ENCODE data around the gene ADA. TPM values are rescaled to one million over a fixed set of nuclear protein-coding genes. Genes with fewer than 3 reads are reported as not detected.

Gene ADA
- polyA plus RNA-seq, 1 donor (not counting 4 experiments of a cell fraction or from before 2014, with no cell fraction given) = 21.4 TPM

DNA sequence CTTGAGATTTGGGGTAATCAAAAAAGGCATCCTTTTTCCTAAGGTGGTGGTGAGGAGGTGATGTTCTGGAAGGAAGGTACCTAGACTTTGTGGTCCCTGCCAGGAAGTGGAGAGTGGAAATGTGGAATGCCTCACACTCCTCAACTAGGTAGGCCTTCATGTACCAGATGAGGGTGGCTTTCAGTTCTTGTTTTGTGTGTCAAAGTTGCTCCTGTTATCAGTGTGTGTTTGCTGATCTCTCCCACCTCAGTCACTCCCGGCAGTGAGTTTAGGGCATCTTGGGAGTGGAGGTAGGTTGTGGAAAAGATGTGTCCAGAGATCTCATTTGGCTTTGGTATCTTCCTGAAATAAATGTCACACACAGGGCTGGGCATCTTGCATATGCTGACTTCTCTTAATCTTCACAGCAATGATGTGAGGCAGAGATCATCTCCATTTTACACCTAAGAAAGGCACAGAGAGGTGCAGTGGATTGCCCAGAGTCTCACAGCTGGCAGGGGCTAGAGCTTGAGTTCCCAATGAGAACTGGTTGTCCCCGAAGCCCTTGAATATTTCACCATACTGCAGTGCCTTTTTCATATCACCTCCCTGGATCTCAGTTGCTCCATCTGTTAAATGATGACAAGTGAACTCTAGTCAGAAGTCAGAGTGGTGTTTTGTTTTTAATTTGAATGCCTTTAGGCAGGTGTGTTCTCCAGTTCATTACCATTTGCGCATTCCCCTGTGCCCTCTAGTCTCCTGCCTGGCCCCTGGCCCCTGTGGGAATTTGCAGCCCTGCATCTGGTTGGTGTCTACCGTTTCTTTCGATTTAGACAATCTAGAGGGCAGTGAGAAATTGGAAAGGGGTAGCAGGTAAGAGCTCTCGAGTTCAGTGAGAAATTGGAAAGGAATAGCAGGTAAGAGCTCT is 66.2 kb downstream of the ADA start:
- TF ChIP-seq EZH2 (IDR thresholded peaks at IDR 0.05; ENCODE audit: low read length) = no peak
- TF ChIP-seq, protein P1, sequence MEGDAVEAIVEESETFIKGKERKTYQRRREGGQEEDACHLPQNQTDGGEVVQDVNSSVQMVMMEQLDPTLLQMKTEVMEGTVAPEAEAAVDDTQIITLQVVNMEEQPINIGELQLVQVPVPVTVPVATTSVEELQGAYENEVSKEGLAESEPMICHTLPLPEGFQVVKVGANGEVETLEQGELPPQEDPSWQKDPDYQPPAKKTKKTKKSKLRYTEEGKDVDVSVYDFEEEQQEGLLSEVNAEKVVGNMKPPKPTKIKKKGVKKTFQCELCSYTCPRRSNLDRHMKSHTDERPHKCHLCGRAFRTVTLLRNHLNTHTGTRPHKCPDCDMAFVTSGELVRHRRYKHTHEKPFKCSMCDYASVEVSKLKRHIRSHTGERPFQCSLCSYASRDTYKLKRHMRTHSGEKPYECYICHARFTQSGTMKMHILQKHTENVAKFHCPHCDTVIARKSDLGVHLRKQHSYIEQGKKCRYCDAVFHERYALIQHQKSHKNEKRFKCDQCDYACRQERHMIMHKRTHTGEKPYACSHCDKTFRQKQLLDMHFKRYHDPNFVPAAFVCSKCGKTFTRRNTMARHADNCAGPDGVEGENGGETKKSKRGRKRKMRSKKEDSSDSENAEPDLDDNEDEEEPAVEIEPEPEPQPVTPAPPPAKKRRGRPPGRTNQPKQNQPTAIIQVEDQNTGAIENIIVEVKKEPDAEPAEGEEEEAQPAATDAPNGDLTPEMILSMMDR (optimal IDR thresholded peaks at IDR 0.05 in 1 of 3, IDR thresholded peaks at IDR 0.05 in 1 of 3, conservative IDR thresholded peaks at IDR 0.05 in 1 of 3; ENCODE audit: extremely low read depth in 1 of 3, insufficient read depth in 2 of 3, low read length in 3 of 3) = no peak
- Histone ChIP-seq H3K4me1 (ENCODE audit: control insufficient read depth, extremely low read depth, insufficient read depth, low read length) (no peaks in the 10 kb centered on the region), H3K9me1 (ENCODE audit: control insufficient read depth, extremely low read depth, insufficient read depth, low read length) (no peaks in the 10 kb centered on the region), H3K9me3 (ENCODE audit: control insufficient read depth, low read depth, low read length) (no peaks in the 10 kb centered on the region), H3K4me3 (ENCODE audit: control insufficient read depth in 2 of 3, extremely low read depth in 1 of 3, insufficient read depth in 2 of 3, low read depth in 1 of 3, low read length in 3 of 3) (no peak overlapping the region), H3K79me2 (ENCODE audit: control insufficient read depth, insufficient read depth, low read length) (no peaks in the 10 kb centered on the region), H3K36me3 (ENCODE audit: control insufficient read depth in 2 of 2, extremely low read depth in 1 of 2, insufficient read depth in 2 of 2, low read length in 2 of 2) (no peaks in the 10 kb centered on the region), H2AFZ (ENCODE audit: control insufficient read depth, low read length) (no peak overlapping the region), H3K27ac (ENCODE audit: control insufficient read depth, insufficient read depth, low read length) (no peak overlapping the region), H3K9ac (ENCODE audit: control insufficient read depth, extremely low read depth, insufficient read depth, low read length) (no peak overlapping the region), H4K20me1 (ENCODE audit: control insufficient read depth, extremely low read depth, insufficient read depth, low read length) (no peaks in the 10 kb centered on the region), H3K27me3 (ENCODE audit: control insufficient read depth, extremely low read depth, insufficient read depth, low read length) (no peaks in the 10 kb centered on the region), H3K4me2 (ENCODE audit: control insufficient read depth, extremely low read depth, insufficient read depth, low read depth, low read length) (no peak overlapping the region)
- FAIRE-seq (no peak), DNase-seq (ENCODE audit: low read depth, low spot score) (no peak)
- dilution Hi-C loops (cut with MboI; ENCODE audit: extremely low pct_ligation_motif_present, low sequenced_read_pairs) = no loop called here

DNA sequence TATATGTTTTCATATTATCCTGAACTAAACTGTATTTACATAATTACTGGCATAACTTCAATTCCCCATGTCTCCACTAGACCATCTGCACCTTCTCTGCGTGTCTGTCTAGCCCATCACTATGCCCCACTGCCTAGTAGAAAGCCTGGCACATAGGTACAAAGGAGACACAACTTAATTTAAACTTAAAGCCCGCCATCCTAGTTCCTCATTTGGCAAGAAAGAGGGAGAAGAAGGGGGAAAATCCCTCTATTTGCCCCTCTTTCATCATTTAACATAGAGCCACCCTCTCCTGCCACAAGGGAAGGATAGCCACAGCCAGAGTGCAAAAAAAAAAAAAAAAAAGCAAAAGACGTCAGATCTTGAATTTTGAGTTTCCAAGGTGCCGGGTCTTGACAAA is 67.3 kb downstream of the ADA start:
- no peak for DNase-seq (ENCODE audit: low read depth, low spot score)
- Histone ChIP-seq H3K27ac (ENCODE audit: control insufficient read depth, insufficient read depth, low read length) (no peak overlapping the region), H2AFZ (ENCODE audit: control insufficient read depth, low read length) (no peak overlapping the region), H3K9ac (ENCODE audit: control insufficient read depth, extremely low read depth, insufficient read depth, low read length) (no peak overlapping the region), H3K27me3 (ENCODE audit: control insufficient read depth, extremely low read depth, insufficient read depth, low read length) (no peaks in the 10 kb centered on the region), H3K4me2 (ENCODE audit: control insufficient read depth, extremely low read depth, insufficient read depth, low read depth, low read length) (no peak overlapping the region), H3K36me3 (ENCODE audit: control insufficient read depth in 2 of 2, extremely low read depth in 1 of 2, insufficient read depth in 2 of 2, low read length in 2 of 2) (no peaks in the 10 kb centered on the region), H3K79me2 (ENCODE audit: control insufficient read depth, insufficient read depth, low read length) (no peaks in the 10 kb centered on the region), H3K9me3 (ENCODE audit: control insufficient read depth, low read depth, low read length) (no peaks in the 10 kb centered on the region), H3K4me3 (ENCODE audit: control insufficient read depth in 2 of 3, extremely low read depth in 1 of 3, insufficient read depth in 2 of 3, low read depth in 1 of 3, low read length in 3 of 3) (no peak overlapping the region), H3K4me1 (ENCODE audit: control insufficient read depth, extremely low read depth, insufficient read depth, low read length) (no peaks in the 10 kb centered on the region), H4K20me1 (ENCODE audit: control insufficient read depth, extremely low read depth, insufficient read depth, low read length) (no peaks in the 10 kb centered on the region), H3K9me1 (ENCODE audit: control insufficient read depth, extremely low read depth, insufficient read depth, low read length) (no peaks in the 10 kb centered on the region)
- TF ChIP-seq, protein P1 (optimal IDR thresholded peaks at IDR 0.05 in 1 of 3, IDR thresholded peaks at IDR 0.05 in 1 of 3, conservative IDR thresholded peaks at IDR 0.05 in 1 of 3; ENCODE audit: extremely low read depth in 1 of 3, insufficient read depth in 2 of 3, low read length in 3 of 3) = no peak
- no peak for TF ChIP-seq EZH2 (IDR thresholded peaks at IDR 0.05; ENCODE audit: low read length)
- FAIRE-seq = no peak
- dilution Hi-C loops (cut with MboI; ENCODE audit: extremely low pct_ligation_motif_present, low sequenced_read_pairs) = no loop called here

All from keratinocyte (primary cell).